ENCODE data around the gene CKMT1A. TPM values are rescaled to one million over a fixed set of nuclear protein-coding genes. Genes with fewer than 3 reads are reported as not detected.

The CKMT1A gene
- total RNA-seq, 1 donor from 2014 or later = not detected

DNA sequence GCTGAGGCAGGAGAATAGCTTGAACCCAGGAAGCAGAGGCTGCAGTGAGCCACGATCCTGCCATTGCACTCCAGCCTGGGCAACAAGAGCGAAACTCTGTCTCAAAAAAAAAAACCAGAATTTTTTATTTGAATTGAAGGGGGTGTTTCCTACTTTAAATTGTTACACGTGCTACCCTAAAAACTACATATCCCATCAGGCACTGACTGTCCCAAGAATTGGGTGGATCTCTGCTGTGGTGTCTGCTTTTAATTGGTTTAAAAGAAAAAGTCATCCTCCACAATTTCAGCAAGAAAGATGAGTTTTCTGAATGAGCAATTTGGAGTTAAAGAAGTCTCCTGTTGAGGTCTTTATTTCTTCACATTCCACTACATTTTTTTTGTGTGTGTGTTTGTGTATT, 54.7 kb downstream of the CKMT1A start:
- intact Hi-C loops (cut with micrococcal nuclease) = loop anchor here (2.0 kb wide), 1 partner anchor 76 kb away; the partner anchor contains the start of gene MFAP1

Other genes starting within 250 kb of the CKMT1A start
- 39.6 and 42.7 TPM in 2 replicates for gene TP53BP1, start 200.7 kb upstream of the CKMT1A start, total RNA-seq
- gene MAP1A, start 176.3 kb upstream of the CKMT1A start, total RNA-seq = 12.6 and 12.7 TPM in 2 replicates
- gene PPIP5K1, start 103.7 kb upstream of the CKMT1A start, total RNA-seq = 46.4 and 55.7 TPM in 2 replicates
- 0.45 TPM in 1 of 2 replicates, not detected in the other for gene CKMT1B, start 99.8 kb upstream of the CKMT1A start, total RNA-seq
- gene STRC, start 75.1 kb upstream of the CKMT1A start, total RNA-seq = 0.36 and 0.48 TPM in 2 replicates
- gene CATSPER2, start 45.0 kb upstream of the CKMT1A start, total RNA-seq = 6.9 and 7.6 TPM in 2 replicates
- 365 and 372 TPM in 2 replicates for gene PDIA3, start 52.6 kb downstream of the CKMT1A start, total RNA-seq
- 0.64 and 1.4 TPM in 2 replicates for gene ELL3, start 83.1 kb downstream of the CKMT1A start, total RNA-seq
- 683 and 687 TPM in 2 replicates for gene SERF2, start 98.5 kb downstream of the CKMT1A start, total RNA-seq
- gene SERINC4, start 106.4 kb downstream of the CKMT1A start, total RNA-seq = 0.16 and 0.23 TPM in 2 replicates
- gene HYPK, start 106.7 kb downstream of the CKMT1A start, total RNA-seq = 15.4 and 18.4 TPM in 2 replicates
- 33.7 and 35.2 TPM in 2 replicates for gene MFAP1, start 130.8 kb downstream of the CKMT1A start, total RNA-seq
- gene WDR76, start 133.1 kb downstream of the CKMT1A start, total RNA-seq = 84.3 and 86.1 TPM in 2 replicates

All from T-helper 2 cell treated with Interferon-gamma antibody and Interleukin-4, amounts not matched to agents 100 ng/mL and 5 ng/mL, for 36 hours (primary cell).